Measurements from ENCODE around the gene LRRC37A. TPM values are rescaled to one million over a fixed set of nuclear protein-coding genes. Genes with fewer than 3 reads are reported as not detected.
A peak's percentile ranks its signal among the peaks of the same experiment; 100 is the strongest.
"Not testable (repeated sequence)": the region's sequence is repeated elsewhere in the genome, so short reads cannot be mapped to it uniquely, and the experiment has no call there.

LRRC37A gene
- total and polyA plus RNA-seq, 2 donors (not counting 3 experiments of a cell fraction or from before 2014, with no cell fraction given) = 0.88 to 1.0 TPM

GRCh38 chr17:46286764-46287221 lies 8.1 kb upstream of the LRRC37A start:
- H3K4me3 ChIP-seq (replicated peaks in 1 of 3; ENCODE audit: insufficient read depth in 1 of 3, low read depth in 1 of 3, low read length in 3 of 3); POLR2A ChIA-PET; H4K20me1 ChIP-seq (replicated peaks; ENCODE audit: control insufficient read depth, extremely low read depth, insufficient read depth, low read length); dilution Hi-C loops (cut with MboI; ENCODE audit: extremely low pct_ligation_motif_present, low sequenced_read_pairs); H3K4me1 ChIP-seq (ENCODE audit: control insufficient read depth, extremely low read depth, insufficient read depth, low read length); H3K9me3 ChIP-seq (replicated peaks; ENCODE audit: control insufficient read depth, insufficient read depth, low read length); H3K9ac ChIP-seq (replicated peaks; ENCODE audit: extremely low read depth, insufficient read depth, low read length); H3K27ac ChIP-seq (ENCODE audit: insufficient read depth, low read depth, low read length); BruUV-seq (replicated peaks); H3K27me3 ChIP-seq (ENCODE audit: control insufficient read depth in 2 of 2, insufficient read depth in 2 of 2, low read length in 2 of 2); H3K9me1 ChIP-seq (replicated peaks; ENCODE audit: control insufficient read depth, extremely low read depth, insufficient read depth, low read length); H3K79me2 ChIP-seq (ENCODE audit: control insufficient read depth, insufficient read depth, low read length); H3K36me3 ChIP-seq (ENCODE audit: control insufficient read depth in 2 of 2, extremely low read depth in 1 of 2, insufficient read depth in 2 of 2, low read length in 2 of 2): not testable (repeated sequence)
- DNase-seq (ENCODE audit: low read depth, low spot score) (peak; percentile 83), FAIRE-seq (peak; percentile 44)
- Histone ChIP-seq H3K4me2 (ENCODE audit: insufficient read depth, low read length) (peak overlapping the region; percentile 37), H2AFZ (ENCODE audit: low read depth, low read length) (peak overlapping the region; percentile 70)
- TF ChIP-seq CTCF (IDR thresholded peaks at IDR 0.05; ENCODE audit: extremely low read depth in 1 of 2, insufficient read depth in 1 of 2, low read depth in 1 of 2, low read length in 2 of 2) = peak; percentile 43 to 55
- peak; percentile 55 for TF ChIP-seq FOS (IDR thresholded peaks at IDR 0.05; ENCODE audit: borderline replicate concordance, insufficient read depth, low read length)
- intact Hi-C loops (cut with micrococcal nuclease) = loop anchor here (10.0 kb wide), 1 partner anchor 92 kb away; the partner anchor contains the start of gene KANSL1
- CTCF ChIA-PET = interaction anchor here (0.7 to 2.7 kb wide), 10 partner anchors 10 to 284 kb away, joined by 4 to 43 read pairs (median 6); no protein-coding TSS in a partner anchor

GRCh38 chr17:46287587-46287986 lies 7.3 kb upstream of the LRRC37A start:
- H3K27ac ChIP-seq (ENCODE audit: insufficient read depth, low read depth, low read length); H3K4me3 ChIP-seq (replicated peaks in 1 of 3; ENCODE audit: insufficient read depth in 1 of 3, low read depth in 1 of 3, low read length in 3 of 3); BruUV-seq (replicated peaks); POLR2A ChIA-PET; H3K9ac ChIP-seq (replicated peaks; ENCODE audit: extremely low read depth, insufficient read depth, low read length); FAIRE-seq; H3K9me3 ChIP-seq (replicated peaks; ENCODE audit: control insufficient read depth, insufficient read depth, low read length); H4K20me1 ChIP-seq (replicated peaks; ENCODE audit: control insufficient read depth, extremely low read depth, insufficient read depth, low read length); H3K27me3 ChIP-seq (ENCODE audit: control insufficient read depth in 2 of 2, insufficient read depth in 2 of 2, low read length in 2 of 2); H3K36me3 ChIP-seq (ENCODE audit: control insufficient read depth in 2 of 2, extremely low read depth in 1 of 2, insufficient read depth in 2 of 2, low read length in 2 of 2); dilution Hi-C loops (cut with MboI; ENCODE audit: extremely low pct_ligation_motif_present, low sequenced_read_pairs); H3K4me2 ChIP-seq (ENCODE audit: insufficient read depth, low read length); H3K79me2 ChIP-seq (ENCODE audit: control insufficient read depth, insufficient read depth, low read length); H3K9me1 ChIP-seq (replicated peaks; ENCODE audit: control insufficient read depth, extremely low read depth, insufficient read depth, low read length); H2AFZ ChIP-seq (ENCODE audit: low read depth, low read length); DNase-seq (ENCODE audit: low read depth, low spot score); H3K4me1 ChIP-seq (ENCODE audit: control insufficient read depth, extremely low read depth, insufficient read depth, low read length): not testable (repeated sequence)
- CTCF ChIA-PET = interaction anchor here (1.6 to 2.7 kb wide), 3 partner anchors 17 to 285 kb away, joined by 10 to 43 read pairs (median 11); no protein-coding TSS in a partner anchor
- intact Hi-C loops (cut with micrococcal nuclease) = loop anchor here (10.0 kb wide), 1 partner anchor 93 kb away; the partner anchor contains the start of gene KANSL1

- POLR2A ChIA-PET = not testable (repeated sequence)
Measured at GRCh38 chr17:46290906-46291546, 3.9 kb upstream of the LRRC37A start.

More at GRCh38 chr17:46290906-46291546, 3.9 kb upstream of the LRRC37A start:
- H3K9me1 ChIP-seq (replicated peaks; ENCODE audit: control insufficient read depth, extremely low read depth, insufficient read depth, low read length); H3K79me2 ChIP-seq (ENCODE audit: control insufficient read depth, insufficient read depth, low read length); H3K9ac ChIP-seq (replicated peaks; ENCODE audit: extremely low read depth, insufficient read depth, low read length); H3K27ac ChIP-seq (ENCODE audit: insufficient read depth, low read depth, low read length); H3K4me3 ChIP-seq (replicated peaks in 1 of 3; ENCODE audit: insufficient read depth in 1 of 3, low read depth in 1 of 3, low read length in 3 of 3); H3K9me3 ChIP-seq (replicated peaks; ENCODE audit: control insufficient read depth, insufficient read depth, low read length); H3K4me1 ChIP-seq (ENCODE audit: control insufficient read depth, extremely low read depth, insufficient read depth, low read length); FAIRE-seq; H2AFZ ChIP-seq (ENCODE audit: low read depth, low read length); CTCF ChIA-PET; H3K36me3 ChIP-seq (ENCODE audit: control insufficient read depth in 2 of 2, extremely low read depth in 1 of 2, insufficient read depth in 2 of 2, low read length in 2 of 2); H3K27me3 ChIP-seq (ENCODE audit: control insufficient read depth in 2 of 2, insufficient read depth in 2 of 2, low read length in 2 of 2); H4K20me1 ChIP-seq (replicated peaks; ENCODE audit: control insufficient read depth, extremely low read depth, insufficient read depth, low read length); intact Hi-C loops (cut with micrococcal nuclease); dilution Hi-C loops (cut with MboI; ENCODE audit: extremely low pct_ligation_motif_present, low sequenced_read_pairs); DNase-seq (ENCODE audit: low read depth, low spot score); H3K4me2 ChIP-seq (ENCODE audit: insufficient read depth, low read length); BruUV-seq (replicated peaks): not testable (repeated sequence)
